ENCODE results near the gene PARD6G.

Gene PARD6G

DNA sequence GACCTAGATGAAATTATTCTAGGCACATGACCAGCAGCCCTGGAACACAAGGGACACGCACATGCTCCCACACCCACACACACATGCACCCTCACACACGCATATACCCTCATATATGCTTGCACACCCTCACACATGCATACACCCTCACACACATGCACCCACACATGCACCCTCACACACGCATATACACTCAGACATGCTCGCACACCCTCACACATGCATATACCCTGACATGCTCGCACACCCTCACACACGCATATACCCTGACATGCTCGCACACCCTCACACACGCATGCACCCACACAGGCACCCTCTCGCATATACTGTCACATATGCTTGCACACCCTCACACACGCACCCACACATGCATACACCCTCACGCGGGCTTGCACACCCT lies 61.8 kb downstream of the PARD6G start:
- H3K4me3 Mint-ChIP-seq: no peak overlapping the region
- peaks cover 17% of the 10 kb centered on the region for H3K4me1 Mint-ChIP-seq
- TF ChIP-seq, protein P1, sequence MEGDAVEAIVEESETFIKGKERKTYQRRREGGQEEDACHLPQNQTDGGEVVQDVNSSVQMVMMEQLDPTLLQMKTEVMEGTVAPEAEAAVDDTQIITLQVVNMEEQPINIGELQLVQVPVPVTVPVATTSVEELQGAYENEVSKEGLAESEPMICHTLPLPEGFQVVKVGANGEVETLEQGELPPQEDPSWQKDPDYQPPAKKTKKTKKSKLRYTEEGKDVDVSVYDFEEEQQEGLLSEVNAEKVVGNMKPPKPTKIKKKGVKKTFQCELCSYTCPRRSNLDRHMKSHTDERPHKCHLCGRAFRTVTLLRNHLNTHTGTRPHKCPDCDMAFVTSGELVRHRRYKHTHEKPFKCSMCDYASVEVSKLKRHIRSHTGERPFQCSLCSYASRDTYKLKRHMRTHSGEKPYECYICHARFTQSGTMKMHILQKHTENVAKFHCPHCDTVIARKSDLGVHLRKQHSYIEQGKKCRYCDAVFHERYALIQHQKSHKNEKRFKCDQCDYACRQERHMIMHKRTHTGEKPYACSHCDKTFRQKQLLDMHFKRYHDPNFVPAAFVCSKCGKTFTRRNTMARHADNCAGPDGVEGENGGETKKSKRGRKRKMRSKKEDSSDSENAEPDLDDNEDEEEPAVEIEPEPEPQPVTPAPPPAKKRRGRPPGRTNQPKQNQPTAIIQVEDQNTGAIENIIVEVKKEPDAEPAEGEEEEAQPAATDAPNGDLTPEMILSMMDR (IDR thresholded peaks at IDR 0.05): no peak
- no peaks in the 10 kb centered on the region for H3K9me3 Mint-ChIP-seq
- peaks cover 23% of the 10 kb centered on the region for H3K36me3 Mint-ChIP-seq (ENCODE audit: low read depth)
- no peak overlapping the region for H3K27ac Mint-ChIP-seq
- peaks cover 2% of the 10 kb centered on the region for H3K27me3 Mint-ChIP-seq (ENCODE audit: low read depth, poor library complexity)
- DNase-seq: no peak

DNA sequence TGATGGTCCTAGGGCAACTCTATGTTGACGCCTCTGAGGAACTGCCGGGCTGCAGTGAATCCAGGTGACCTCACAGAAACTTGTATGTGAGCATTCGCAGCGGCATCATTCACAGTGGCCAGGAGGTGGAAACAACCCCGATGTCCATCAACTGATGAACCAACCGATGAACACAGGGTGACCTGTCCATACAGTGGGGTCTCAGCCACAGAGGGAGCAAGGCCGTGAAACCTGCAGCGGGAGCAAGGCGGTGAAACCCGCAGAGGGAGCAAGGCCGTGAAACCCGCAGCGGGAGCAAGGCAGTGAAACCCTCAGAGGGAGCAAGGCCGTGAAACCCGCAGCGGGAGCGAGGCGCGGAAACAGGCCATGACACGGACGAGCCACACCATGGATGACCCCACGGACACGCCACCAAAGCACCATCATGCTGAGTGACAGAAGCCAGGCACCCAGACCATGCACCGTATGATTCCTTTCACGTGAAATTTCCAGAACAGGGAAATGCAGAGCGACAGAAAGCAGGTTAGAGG lies 63.0 kb downstream of the PARD6G start:
- peak overlapping the region; percentile 61 for H3K27ac Mint-ChIP-seq
- H3K4me3 Mint-ChIP-seq: no peak overlapping the region
- peaks cover 15% of the 10 kb centered on the region for H3K4me1 Mint-ChIP-seq
- TF ChIP-seq, protein P1 (IDR thresholded peaks at IDR 0.05): no peak
- H3K9me3 Mint-ChIP-seq: no peaks in the 10 kb centered on the region
- no peak for DNase-seq
- H3K27me3 Mint-ChIP-seq (ENCODE audit: low read depth, poor library complexity): peaks cover 2% of the 10 kb centered on the region
- H3K36me3 Mint-ChIP-seq (ENCODE audit: low read depth): peaks cover 15% of the 10 kb centered on the region

DNA sequence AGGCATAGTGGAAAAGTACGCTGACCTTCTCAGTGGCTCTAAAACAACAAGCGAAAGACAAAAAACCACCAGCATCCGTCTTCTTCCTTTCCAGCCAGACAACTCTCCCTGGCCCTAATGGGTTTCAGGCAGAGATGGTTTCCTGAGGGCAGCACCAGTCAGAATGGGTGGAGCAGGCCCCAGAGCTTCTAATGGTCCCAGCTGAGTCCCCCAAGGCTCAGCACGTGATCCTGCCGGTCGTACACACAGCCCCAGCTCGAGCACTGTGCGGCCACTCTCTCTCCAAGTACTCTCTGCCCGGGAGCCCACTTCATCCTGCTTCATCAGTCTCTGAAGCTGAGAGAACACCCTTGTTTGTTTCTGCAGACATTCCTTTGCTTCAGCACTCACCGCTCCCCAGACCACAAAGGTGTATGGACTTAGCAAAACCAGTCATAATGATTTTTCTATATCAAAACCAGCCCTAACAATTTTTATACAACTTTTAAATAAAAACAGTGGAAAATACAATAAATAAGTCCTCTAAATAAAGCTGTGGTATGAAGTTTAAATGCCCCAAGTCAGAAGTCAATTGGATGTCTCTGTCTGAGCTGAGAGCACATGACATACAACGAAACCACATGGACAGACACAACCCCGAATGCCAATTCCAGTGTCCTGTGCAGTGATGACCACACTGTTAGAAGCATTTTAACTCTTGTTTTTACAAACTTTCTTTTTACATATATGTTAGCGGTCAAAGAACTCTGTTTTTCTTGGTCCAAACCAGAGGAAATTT lies 63.9 kb downstream of the PARD6G start:
- peaks cover 15% of the 10 kb centered on the region for H3K4me1 Mint-ChIP-seq
- no peak overlapping the region for H3K27ac Mint-ChIP-seq
- no peaks in the 10 kb centered on the region for H3K9me3 Mint-ChIP-seq
- H3K27me3 Mint-ChIP-seq (ENCODE audit: low read depth, poor library complexity): peaks cover 2% of the 10 kb centered on the region
- H3K4me3 Mint-ChIP-seq: no peak overlapping the region
- TF ChIP-seq, protein P1 (IDR thresholded peaks at IDR 0.05): no peak
- peaks cover 7% of the 10 kb centered on the region for H3K36me3 Mint-ChIP-seq (ENCODE audit: low read depth)
- DNase-seq: no peak

DNA sequence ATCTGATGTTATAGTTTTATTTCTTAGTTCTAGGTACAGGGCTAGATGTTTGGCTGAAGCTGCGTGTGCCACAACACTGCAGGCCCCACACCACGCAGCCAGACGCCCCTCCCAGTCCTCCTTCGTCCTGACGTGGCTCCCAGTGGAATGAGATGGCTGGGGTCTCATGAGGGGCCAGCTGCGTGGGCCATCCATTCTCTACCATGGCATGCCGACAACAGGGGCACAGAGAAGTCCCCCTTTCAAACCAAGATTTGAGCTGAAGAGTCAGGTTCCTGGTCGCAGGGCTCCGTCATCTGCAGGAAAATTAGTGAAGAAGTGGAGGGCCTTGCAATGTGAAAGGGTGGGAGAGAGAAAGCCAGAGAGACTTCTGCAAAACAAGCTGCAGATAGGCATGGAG lies 64.5 kb downstream of the PARD6G start:
- H3K27ac Mint-ChIP-seq: no peak overlapping the region
- H3K4me1 Mint-ChIP-seq: peaks cover 15% of the 10 kb centered on the region
- no peak for DNase-seq
- H3K4me3 Mint-ChIP-seq: no peak overlapping the region
- H3K9me3 Mint-ChIP-seq: no peaks in the 10 kb centered on the region
- TF ChIP-seq, protein P1 (IDR thresholded peaks at IDR 0.05): no peak
- H3K27me3 Mint-ChIP-seq (ENCODE audit: low read depth, poor library complexity): peaks cover 2% of the 10 kb centered on the region
- H3K36me3 Mint-ChIP-seq (ENCODE audit: low read depth): peaks cover under 1% of the 10 kb centered on the region

DNA sequence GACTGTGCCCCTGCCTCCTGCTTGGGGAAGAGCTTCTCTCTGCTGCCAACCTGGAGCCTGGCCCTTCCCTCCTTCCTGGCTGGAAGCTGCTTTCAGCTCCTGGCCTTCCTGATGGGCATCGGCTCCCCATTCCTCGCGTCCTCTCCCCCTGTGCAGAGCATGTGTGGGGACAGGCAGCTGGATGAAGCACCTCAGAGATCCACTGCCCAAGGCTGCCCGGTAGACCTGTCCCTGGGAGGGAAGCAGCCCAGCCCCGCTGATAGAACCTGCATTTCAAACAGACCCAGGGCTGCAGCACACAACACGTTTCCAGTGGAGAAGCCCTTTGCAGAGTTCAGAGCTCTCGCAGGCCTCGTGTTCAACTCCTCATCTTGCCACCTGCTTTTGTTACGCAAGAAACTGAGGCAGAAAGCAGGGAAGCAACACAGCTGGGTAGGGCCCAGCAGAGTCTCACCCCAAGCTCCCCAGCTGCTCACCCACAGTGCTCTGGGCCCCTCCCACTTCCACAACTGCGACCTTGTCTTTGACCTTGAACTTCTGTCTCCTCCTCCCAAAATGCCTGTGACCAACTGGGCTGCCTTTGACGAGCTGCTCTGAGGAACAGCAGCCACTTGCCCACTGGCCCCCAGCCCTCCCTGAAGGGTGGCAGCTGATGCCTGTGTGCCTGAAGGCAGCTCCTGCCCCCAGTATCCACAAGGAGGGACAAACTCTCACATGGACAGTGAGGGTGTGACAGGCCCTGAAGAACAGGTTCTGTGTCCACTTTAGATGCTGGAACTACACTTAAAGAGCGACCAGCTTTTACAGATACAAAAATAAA lies 65.5 kb downstream of the PARD6G start:
- Mint-ChIP-seq H3K27ac (peak overlapping the region; percentile 91), H3K9me3 (no peaks in the 10 kb centered on the region)
- DNase-seq: no peak

More for the DNA sequence above, 65.5 kb downstream of the PARD6G start:
- H3K4me1 Mint-ChIP-seq: peaks cover 24% of the 10 kb centered on the region
- H3K27me3 Mint-ChIP-seq (ENCODE audit: low read depth, poor library complexity): peaks cover 2% of the 10 kb centered on the region
- no peak overlapping the region for H3K4me3 Mint-ChIP-seq
- TF ChIP-seq, protein P1 (IDR thresholded peaks at IDR 0.05): no peak
- no peaks in the 10 kb centered on the region for H3K36me3 Mint-ChIP-seq (ENCODE audit: low read depth)
